ENCODE data around the gene LEMD2. TPM values are rescaled to one million over a fixed set of nuclear protein-coding genes. Genes with fewer than 3 reads are reported as not detected.

Gene LEMD2
- polyA plus RNA-seq, 1 of the 3 experiments (the other 2 are of a cell fraction): 56.5 TPM

GRCh38 chr6:33765368-33765767, 23.6 kb downstream of the LEMD2 start:
- CTCF ChIA-PET: interaction anchor here (1.1 to 14.7 kb wide), 7 partner anchors 14 to 389 kb away, joined by 3 to 204 read pairs (median 63); partner anchors contain the start of genes IP6K3 and UQCC2
- TF ChIP-seq MXI1 (IDR thresholded peaks at IDR 0.05; ENCODE audit: low read depth, low read length) (no peak), ZBTB33 (IDR thresholded peaks at IDR 0.05; ENCODE audit: borderline replicate concordance, low read depth) (no peak), JUND (IDR thresholded peaks at IDR 0.05) (no peak), IRF3 (IDR thresholded peaks at IDR 0.05; ENCODE audit: low read depth, low read length) (no peak), GABPA (IDR thresholded peaks at IDR 0.05; ENCODE audit: low read depth) (no peak), TAF1 (IDR thresholded peaks at IDR 0.05; ENCODE audit: borderline replicate concordance, low read depth, low read length) (no peak), EP300 (IDR thresholded peaks at IDR 0.05; ENCODE audit: borderline replicate concordance in 1 of 2, low read depth in 1 of 2, low read length in 1 of 2) (no peak), FOSL2 (IDR thresholded peaks at IDR 0.05; ENCODE audit: borderline replicate concordance, low read depth) (no peak), PBX3 (IDR thresholded peaks at IDR 0.05) (no peak), TCF12 (IDR thresholded peaks at IDR 0.05) (no peak), POLR2AphosphoS5 (IDR thresholded peaks at IDR 0.05; ENCODE audit: low read depth, low read length) (no peak), RAD21 (IDR thresholded peaks at IDR 0.05; ENCODE audit: low read length) (no peak), MAX (IDR thresholded peaks at IDR 0.05; ENCODE audit: low read depth) (no peak), RCOR1 (IDR thresholded peaks at IDR 0.05; ENCODE audit: low read length) (no peak), FOXJ3 (CRISPR knock-in tag; IDR thresholded peaks at IDR 0.05) (no peak), RFX5 (IDR thresholded peaks at IDR 0.05; ENCODE audit: low read length) (no peak), ELF1 (IDR thresholded peaks at IDR 0.05) (no peak)
- POLR2A ChIA-PET: no interaction called here

More at GRCh38 chr6:33765368-33765767, 23.6 kb downstream of the LEMD2 start:
- Histone ChIP-seq H3K9ac (no peak overlapping the region), H3K36me3 (replicated peaks in 1 of 2; ENCODE audit: control insufficient read depth in 1 of 2, insufficient read depth in 2 of 2, low read length in 1 of 2) (no peaks in the 10 kb centered on the region), H3K27me3 (ENCODE audit: insufficient read depth) (no peaks in the 10 kb centered on the region), H3K4me3 (ENCODE audit: low read depth in 2 of 2, low read length in 1 of 2) (no peak overlapping the region), H3K4me2 (no peak overlapping the region), H3K9me2 (no peaks in the 10 kb centered on the region), H3K79me2 (ENCODE audit: insufficient read depth) (no peaks in the 10 kb centered on the region), H2AFZ (ENCODE audit: low read depth) (no peak overlapping the region), H3F3A (replicated peaks; ENCODE audit: insufficient read depth) (peaks cover under 1% of the 10 kb centered on the region), H4K20me1 (ENCODE audit: insufficient read depth) (no peaks in the 10 kb centered on the region), H3K27ac (ENCODE audit: low read depth in 2 of 2, low read length in 1 of 2) (no peak overlapping the region), H3K4me1 (ENCODE audit: control insufficient read depth in 1 of 2, insufficient read depth in 2 of 2, low read depth in 1 of 2, low read length in 1 of 2) (peaks cover 18 to 22% of the 10 kb centered on the region in 2 experiments; a peak in 2 of 4 replicates), H3K9me3 (no peaks in the 10 kb centered on the region)
- no peak for DNase-seq
- 91% methylated on average over 7 of the region's 9 CpGs for WGBS (ENCODE audit: low lambda C conversion rate)
